H9 (cell line): ENCODE results near the gene NTSR1. TPM values are rescaled to one million over a fixed set of nuclear protein-coding genes. Genes with fewer than 3 reads are reported as not detected.

Source experiments
- DNase-seq: peaks from one replicate; pipeline ENCODE4 v3.0.0-alpha.2; 2017
- H2AFZ ChIP-seq: one replicate; pipeline ENCODE4 v1.6.1; 2013; ENCODE audit warnings: mild to moderate bottlenecking, low read length, control low read depth, moderate library complexity
- H2AK5ac ChIP-seq: 2 replicates; pipeline ENCODE4 v1.6.1; 2013; ENCODE audit warnings: low read length, control low read depth, mixed read lengths; ENCODE audit not compliant: insufficient read length
- H2BK120ac ChIP-seq: one replicate; pipeline ENCODE4 v1.6.1; 2013; ENCODE audit warnings: low read depth, mild to moderate bottlenecking, low read length, control low read depth, inconsistent platforms; ENCODE audit not compliant: poor library complexity, severe bottlenecking
- H2BK12ac ChIP-seq: 2 replicates; pipeline ENCODE4 v1.6.1; 2013; ENCODE audit warnings: low read length, control low read depth, mixed read lengths, low read depth; ENCODE audit not compliant: insufficient read length
- H2BK15ac ChIP-seq: 2 replicates; pipeline ENCODE4 v1.6.1; 2013; ENCODE audit warnings: low read depth, low read length, control low read depth
- H2BK20ac ChIP-seq: one replicate; pipeline ENCODE4 v1.6.1; 2013; ENCODE audit warnings: low read depth, mild to moderate bottlenecking, low read length, control low read depth, inconsistent platforms; ENCODE audit not compliant: poor library complexity, severe bottlenecking
- H2BK5ac ChIP-seq: 2 replicates; pipeline ENCODE4 v1.6.1; 2013; ENCODE audit warnings: low read length, control low read depth, mixed read lengths; ENCODE audit not compliant: insufficient read length
- H3K14ac ChIP-seq: 2 replicates; pipeline ENCODE4 v1.6.1; 2013; ENCODE audit warnings: low read length, control low read depth; ENCODE audit not compliant: insufficient read depth
- H3K18ac ChIP-seq: 2 replicates; pipeline ENCODE4 v1.6.1; 2013; ENCODE audit warnings: low read depth, mild to moderate bottlenecking, mixed read lengths, low read length, control low read depth; ENCODE audit not compliant: insufficient read length
- H3K23ac ChIP-seq: 2 replicates; pipeline ENCODE4 v1.6.1; 2013; ENCODE audit warnings: low read length, control low read depth, mixed read lengths, low read depth; ENCODE audit not compliant: insufficient read length
- H3K23me2 ChIP-seq: 2 replicates; pipeline ENCODE4 v1.6.1; 2013; ENCODE audit warnings: low read depth, mild to moderate bottlenecking, mixed read lengths, low read length, control low read depth; ENCODE audit not compliant: insufficient read length, poor library complexity, severe bottlenecking
- H3K27ac ChIP-seq: 2 replicates; pipeline ENCODE4 v1.5.1; 2013; ENCODE audit warnings: low read length, control low read depth, mixed read lengths, low read depth; ENCODE audit not compliant: insufficient read length
- H3K27me3 ChIP-seq: 2 replicates; pipeline ENCODE4 v1.6.1; 2013; ENCODE audit warnings: low read length, control low read depth, inconsistent platforms; ENCODE audit not compliant: insufficient read depth
- H3K4ac ChIP-seq: 2 replicates; pipeline ENCODE4 v1.6.1; 2013; ENCODE audit warnings: low read depth, mild to moderate bottlenecking, control low read depth, inconsistent platforms, low read length, moderate library complexity
- H3K4me1 ChIP-seq: 2 replicates; pipeline ENCODE4 v1.6.1; 2013; ENCODE audit warnings: low read length, control low read depth, inconsistent platforms; ENCODE audit not compliant: insufficient read depth
- H3K4me2 ChIP-seq: 2 replicates; pipeline ENCODE4 v1.6.1; 2013; ENCODE audit warnings: low read length, control low read depth, mixed read lengths; ENCODE audit not compliant: insufficient read length, insufficient read depth
- H3K56ac ChIP-seq: 2 replicates; pipeline ENCODE4 v1.6.1; 2013; ENCODE audit warnings: low read depth, mild to moderate bottlenecking, mixed read lengths, low read length, control low read depth; ENCODE audit not compliant: insufficient read length
- H3K79me1 ChIP-seq: 2 replicates; pipeline ENCODE4 v1.6.1; 2013; ENCODE audit warnings: low read depth, mild to moderate bottlenecking, moderate library complexity, low read length, control low read depth, inconsistent platforms; ENCODE audit not compliant: insufficient read depth, poor library complexity, severe bottlenecking
- H3K79me2 ChIP-seq: 2 replicates; pipeline ENCODE4 v1.6.1; 2013; ENCODE audit warnings: low read length, control low read depth, inconsistent platforms; ENCODE audit not compliant: insufficient read depth
- H3K9ac ChIP-seq: 2 replicates; pipeline ENCODE4 v1.6.1; 2013; ENCODE audit warnings: low read length, control low read depth, mixed read lengths; ENCODE audit not compliant: insufficient read length; ENCODE audit errors: extremely low read depth
- H3K9me3 ChIP-seq: one replicate; pipeline ENCODE4 v1.6.1; 2013; ENCODE audit warnings: low read depth, low read length, inconsistent platforms; ENCODE audit not compliant: control insufficient read depth
- H3T11ph ChIP-seq: one replicate; pipeline ENCODE4 v1.6.1; 2013; ENCODE audit warnings: mild to moderate bottlenecking, low read length, control low read depth, inconsistent platforms
- H4K20me1 ChIP-seq: one replicate; pipeline ENCODE4 v1.6.1; 2013; ENCODE audit not compliant: control insufficient read depth, insufficient read length, insufficient read depth
- H4K5ac ChIP-seq: 2 replicates; pipeline ENCODE4 v1.6.1; 2013; ENCODE audit warnings: low read depth, mild to moderate bottlenecking, mixed read lengths, low read length, control low read depth; ENCODE audit not compliant: insufficient read length
- H4K8ac ChIP-seq: replicated peaks from 2 replicates; pipeline ENCODE4 v1.6.1; 2013; ENCODE audit warnings: low read length, control low read depth, mixed read lengths, low read depth; ENCODE audit not compliant: insufficient read length
- H4K91ac ChIP-seq: 2 replicates; pipeline ENCODE4 v1.6.1; 2013; ENCODE audit warnings: low read depth, mild to moderate bottlenecking, moderate library complexity, mixed read lengths, low read length, control low read depth; ENCODE audit not compliant: insufficient read length
- H3K27ac Mint-ChIP-seq, 3 experiments: 2 replicates in 2 of 3; 3 replicates in 1 of 3; pipeline ENCODE4 v1.8.0; 2020 to 2021; ENCODE audit warnings: mixed read lengths in 3 of 3, mild to moderate bottlenecking in 1 of 3, moderate library complexity in 1 of 3
- H3K27me3 Mint-ChIP-seq: 2 replicates; pipeline ENCODE4 v1.8.0; 2021; ENCODE audit warnings: low read depth, mild to moderate bottlenecking, moderate library complexity, mixed read lengths
- H3K36me3 Mint-ChIP-seq, 3 experiments: 2 replicates in 2 of 3; 3 replicates in 1 of 3; pipeline ENCODE4 v1.8.0; 2020 to 2021; ENCODE audit warnings: low read depth in 3 of 3, mixed read lengths in 3 of 3; ENCODE audit not compliant: insufficient read depth in 1 of 3
- H3K4me1 Mint-ChIP-seq, 2 experiments: 2 replicates each; pipeline ENCODE4 v1.8.0; 2020; ENCODE audit warnings: mixed read lengths in 2 of 2
- H3K4me3 Mint-ChIP-seq, 2 experiments: 2 replicates in 1 of 2; 3 replicates in 1 of 2; pipeline ENCODE4 v1.8.0; 2020 to 2021; ENCODE audit warnings: mild to moderate bottlenecking in 2 of 2, mixed read lengths in 2 of 2, moderate library complexity in 1 of 2
- H3K9me3 Mint-ChIP-seq, 2 experiments: 2 replicates in 1 of 2; 3 replicates in 1 of 2; pipeline ENCODE4 v1.8.0; 2020; ENCODE audit warnings: mild to moderate bottlenecking in 2 of 2, mixed read lengths in 2 of 2, moderate library complexity in 1 of 2
- WGBS: extraction: QIAGEN DNeasy Blood & Tissue Kit; methylation state at CpG from one replicate; pipeline ENCODE4 v1.1.7; 2013; ENCODE audit warnings: missing lambda C conversion rate, low lambda C conversion rate, mixed read lengths; ENCODE audit not compliant: insufficient read length; ENCODE audit errors: extremely low coverage; 5-methylcytosine and 5-hydroxymethylcytosine counted together
- total RNA-seq: library from RNA; stranded (reverse); gene quantifications from 2 replicates; pipeline ENCODE4 v1.2.1, GENCODE V29; 2021
- TF ChIP-seq, protein P1 (sequence below): fragments of 200-600 bp; sonication (generic); conservative IDR thresholded peaks from 3 replicates; pipeline ENCODE4 v1.8.0; 2021; ENCODE audit warnings: antibody characterized with exemption, mild to moderate bottlenecking

NTSR1 gene
- total RNA-seq, 1 experiment from 2014 or later = 0.11 TPM

DNA sequence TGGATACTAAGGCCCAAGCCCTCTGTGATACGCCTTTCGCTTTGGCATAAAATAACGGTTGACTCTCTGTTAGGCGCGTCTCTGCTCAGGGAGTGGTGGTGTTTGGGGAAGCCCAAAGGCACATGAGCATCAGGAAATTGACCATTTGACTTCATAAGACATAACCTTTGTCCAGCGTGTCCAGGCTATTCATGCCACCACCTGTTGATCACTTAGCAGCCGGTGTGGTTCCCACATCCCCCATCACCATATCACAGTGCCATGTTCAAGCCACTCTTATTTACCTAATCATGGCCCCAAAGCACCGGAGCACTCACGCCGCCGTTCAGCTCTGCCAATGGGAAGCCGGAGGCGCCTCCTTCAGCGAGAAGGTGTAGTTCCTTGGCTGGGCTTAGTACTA, 38.5 kb upstream of the NTSR1 start:
- no peaks in the 10 kb centered on the region for H4K20me1 ChIP-seq
- no peak overlapping the region for H3K27ac Mint-ChIP-seq

More for the DNA sequence above, 38.5 kb upstream of the NTSR1 start:
- H3K79me2 ChIP-seq = no peaks in the 10 kb centered on the region
- no peak overlapping the region for H3K14ac ChIP-seq
- no peaks in the 10 kb centered on the region for H3K23me2 ChIP-seq
- TF ChIP-seq, protein P1, sequence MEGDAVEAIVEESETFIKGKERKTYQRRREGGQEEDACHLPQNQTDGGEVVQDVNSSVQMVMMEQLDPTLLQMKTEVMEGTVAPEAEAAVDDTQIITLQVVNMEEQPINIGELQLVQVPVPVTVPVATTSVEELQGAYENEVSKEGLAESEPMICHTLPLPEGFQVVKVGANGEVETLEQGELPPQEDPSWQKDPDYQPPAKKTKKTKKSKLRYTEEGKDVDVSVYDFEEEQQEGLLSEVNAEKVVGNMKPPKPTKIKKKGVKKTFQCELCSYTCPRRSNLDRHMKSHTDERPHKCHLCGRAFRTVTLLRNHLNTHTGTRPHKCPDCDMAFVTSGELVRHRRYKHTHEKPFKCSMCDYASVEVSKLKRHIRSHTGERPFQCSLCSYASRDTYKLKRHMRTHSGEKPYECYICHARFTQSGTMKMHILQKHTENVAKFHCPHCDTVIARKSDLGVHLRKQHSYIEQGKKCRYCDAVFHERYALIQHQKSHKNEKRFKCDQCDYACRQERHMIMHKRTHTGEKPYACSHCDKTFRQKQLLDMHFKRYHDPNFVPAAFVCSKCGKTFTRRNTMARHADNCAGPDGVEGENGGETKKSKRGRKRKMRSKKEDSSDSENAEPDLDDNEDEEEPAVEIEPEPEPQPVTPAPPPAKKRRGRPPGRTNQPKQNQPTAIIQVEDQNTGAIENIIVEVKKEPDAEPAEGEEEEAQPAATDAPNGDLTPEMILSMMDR = no peak
- H3K9ac ChIP-seq = no peak overlapping the region
- H3K18ac ChIP-seq = no peak overlapping the region
- H2AK5ac ChIP-seq = no peak overlapping the region
- H3K56ac ChIP-seq = no peak overlapping the region
- H3K79me1 ChIP-seq = no peaks in the 10 kb centered on the region
- no peak overlapping the region for H2BK12ac ChIP-seq
- Mint-ChIP-seq H3K36me3 (peaks cover 0 to 2% (median 0%) of the 10 kb centered on the region in 3 experiments; a peak in 1 of 7 replicates), H3K4me3 (no peak overlapping the region), H3K4me1 (peaks cover 0 to 3% of the 10 kb centered on the region in 2 experiments; a peak in 2 of 4 replicates), H3K27me3 (peaks cover 2% of the 10 kb centered on the region), H3K9me3 (no peaks in the 10 kb centered on the region)
- H3K4me1 ChIP-seq = no peaks in the 10 kb centered on the region
- H3K23ac ChIP-seq = no peak overlapping the region
- no peak overlapping the region for H4K91ac ChIP-seq
- no peak overlapping the region for H3K4ac ChIP-seq
- no peak overlapping the region for H2BK15ac ChIP-seq
- no peak overlapping the region for H2BK20ac ChIP-seq
- no peak overlapping the region for H2BK5ac ChIP-seq
- no peak overlapping the region for H3K4me2 ChIP-seq
- no peak overlapping the region for H4K8ac ChIP-seq
- H4K5ac ChIP-seq = no peak overlapping the region
- H2AFZ ChIP-seq = no peak overlapping the region
- H3K27ac ChIP-seq = no peak overlapping the region
- no peak overlapping the region for H3T11ph ChIP-seq
- no CpG with 5 or more reads among the region's 14 CpGs for WGBS
- H3K27me3 ChIP-seq = no peaks in the 10 kb centered on the region
- H3K9me3 ChIP-seq = no peaks in the 10 kb centered on the region
- no peak for DNase-seq
- H2BK120ac ChIP-seq = no peak overlapping the region
